ENCODE measurements around the gene TBX20.
"Not testable (repeated sequence)": the region's sequence is repeated elsewhere in the genome, so short reads cannot be mapped to it uniquely, and the experiment has no call there.

TBX20 gene

GRCh38 chr7:35204031-35204430 lies 49.9 kb downstream of the TBX20 start:
- in situ Hi-C loops (cut with MboI; ENCODE audit: low sequenced_read_pairs, unreplicated experiment) = loop anchor here (25.0 kb wide), 1 partner anchor 308 kb away; no protein-coding TSS in a partner anchor
- not testable (repeated sequence) for DNase-seq (ENCODE audit: low spot score)

- in situ Hi-C loops (cut with MboI; ENCODE audit: low sequenced_read_pairs, unreplicated experiment) = loop anchor here (25.0 kb wide), 1 partner anchor 310 kb away; no protein-coding TSS in a partner anchor
Measured at GRCh38 chr7:35202353-35202752, 51.5 kb downstream of the TBX20 start.

GRCh38 chr7:35200170-35200569 lies 53.7 kb downstream of the TBX20 start:
- in situ Hi-C loops (cut with MboI; ENCODE audit: low sequenced_read_pairs, unreplicated experiment) = loop anchor here (25.0 kb wide), 1 partner anchor 312 kb away; no protein-coding TSS in a partner anchor
- not testable (repeated sequence) for DNase-seq (ENCODE audit: low spot score)

More at GRCh38 chr7:35202353-35202752, 51.5 kb downstream of the TBX20 start:
- DNase-seq (ENCODE audit: low spot score) = not testable (repeated sequence)

- not testable (repeated sequence) for DNase-seq (ENCODE audit: low spot score)
Measured at GRCh38 chr7:35198370-35199140, 55.3 kb downstream of the TBX20 start.

GRCh38 chr7:35191571-35191970 lies 62.3 kb downstream of the TBX20 start:
- in situ Hi-C loops (cut with MboI; ENCODE audit: low sequenced_read_pairs, unreplicated experiment) = not testable (repeated sequence)

More at GRCh38 chr7:35198370-35199140, 55.3 kb downstream of the TBX20 start:
- in situ Hi-C loops (cut with MboI; ENCODE audit: low sequenced_read_pairs, unreplicated experiment) = not testable (repeated sequence)

GRCh38 chr7:35190146-35190773 lies 63.6 kb downstream of the TBX20 start:
- in situ Hi-C loops (cut with MboI; ENCODE audit: low sequenced_read_pairs, unreplicated experiment); DNase-seq (ENCODE audit: low spot score): not testable (repeated sequence)

More at GRCh38 chr7:35191571-35191970, 62.3 kb downstream of the TBX20 start:
- DNase-seq (ENCODE audit: low spot score) = not testable (repeated sequence)

GRCh38 chr7:35186751-35187150 lies 67.1 kb downstream of the TBX20 start:
- in situ Hi-C loops (cut with MboI; ENCODE audit: low sequenced_read_pairs, unreplicated experiment) = not testable (repeated sequence)
- DNase-seq (ENCODE audit: low spot score) = peak; percentile 1

- in situ Hi-C loops (cut with MboI; ENCODE audit: low sequenced_read_pairs, unreplicated experiment) = no loop called here
- DNase-seq (ENCODE audit: low spot score) = peak; percentile 1
- TF ChIP-seq CTCF (IDR thresholded peaks at IDR 0.05; ENCODE audit: borderline replicate concordance, control extremely low read depth, extremely low read depth, insufficient read depth, missing control alignments) = no peak
Measured at GRCh38 chr7:35185908-35186731, 67.8 kb downstream of the TBX20 start.

GRCh38 chr7:35185578-35185907 lies 68.4 kb downstream of the TBX20 start:
- DNase-seq (ENCODE audit: low spot score); in situ Hi-C loops (cut with MboI; ENCODE audit: low sequenced_read_pairs, unreplicated experiment): not testable (repeated sequence)

GRCh38 chr7:35184961-35185360 lies 68.9 kb downstream of the TBX20 start:
- in situ Hi-C loops (cut with MboI; ENCODE audit: low sequenced_read_pairs, unreplicated experiment); DNase-seq (ENCODE audit: low spot score): not testable (repeated sequence)

GRCh38 chr7:35183873-35184503 lies 69.9 kb downstream of the TBX20 start:
- in situ Hi-C loops (cut with MboI; ENCODE audit: low sequenced_read_pairs, unreplicated experiment); DNase-seq (ENCODE audit: low spot score): not testable (repeated sequence)

- in situ Hi-C loops (cut with MboI; ENCODE audit: low sequenced_read_pairs, unreplicated experiment); DNase-seq (ENCODE audit: low spot score): not testable (repeated sequence)
Measured at GRCh38 chr7:35180665-35181064, 73.2 kb downstream of the TBX20 start.

- in situ Hi-C loops (cut with MboI; ENCODE audit: low sequenced_read_pairs, unreplicated experiment) = not testable (repeated sequence)
Measured at GRCh38 chr7:35173176-35173575, 80.7 kb downstream of the TBX20 start.

GRCh38 chr7:35172131-35172530 lies 81.8 kb downstream of the TBX20 start:
- DNase-seq (ENCODE audit: low spot score); in situ Hi-C loops (cut with MboI; ENCODE audit: low sequenced_read_pairs, unreplicated experiment): not testable (repeated sequence)

More at GRCh38 chr7:35173176-35173575, 80.7 kb downstream of the TBX20 start:
- DNase-seq (ENCODE audit: low spot score) = not testable (repeated sequence)

- DNase-seq (ENCODE audit: low spot score); in situ Hi-C loops (cut with MboI; ENCODE audit: low sequenced_read_pairs, unreplicated experiment): not testable (repeated sequence)
Measured at GRCh38 chr7:35167658-35168057, 86.2 kb downstream of the TBX20 start.

GRCh38 chr7:35167158-35167557 lies 86.7 kb downstream of the TBX20 start:
- DNase-seq (ENCODE audit: low spot score); in situ Hi-C loops (cut with MboI; ENCODE audit: low sequenced_read_pairs, unreplicated experiment): not testable (repeated sequence)
